ENCODE measurements around the gene PPEF1.
A peak's percentile ranks its signal among the peaks of the same experiment; 100 is the strongest.

PPEF1 gene, protein sequence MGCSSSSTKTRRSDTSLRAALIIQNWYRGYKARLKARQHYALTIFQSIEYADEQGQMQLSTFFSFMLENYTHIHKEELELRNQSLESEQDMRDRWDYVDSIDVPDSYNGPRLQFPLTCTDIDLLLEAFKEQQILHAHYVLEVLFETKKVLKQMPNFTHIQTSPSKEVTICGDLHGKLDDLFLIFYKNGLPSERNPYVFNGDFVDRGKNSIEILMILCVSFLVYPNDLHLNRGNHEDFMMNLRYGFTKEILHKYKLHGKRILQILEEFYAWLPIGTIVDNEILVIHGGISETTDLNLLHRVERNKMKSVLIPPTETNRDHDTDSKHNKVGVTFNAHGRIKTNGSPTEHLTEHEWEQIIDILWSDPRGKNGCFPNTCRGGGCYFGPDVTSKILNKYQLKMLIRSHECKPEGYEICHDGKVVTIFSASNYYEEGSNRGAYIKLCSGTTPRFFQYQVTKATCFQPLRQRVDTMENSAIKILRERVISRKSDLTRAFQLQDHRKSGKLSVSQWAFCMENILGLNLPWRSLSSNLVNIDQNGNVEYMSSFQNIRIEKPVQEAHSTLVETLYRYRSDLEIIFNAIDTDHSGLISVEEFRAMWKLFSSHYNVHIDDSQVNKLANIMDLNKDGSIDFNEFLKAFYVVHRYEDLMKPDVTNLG

DNA sequence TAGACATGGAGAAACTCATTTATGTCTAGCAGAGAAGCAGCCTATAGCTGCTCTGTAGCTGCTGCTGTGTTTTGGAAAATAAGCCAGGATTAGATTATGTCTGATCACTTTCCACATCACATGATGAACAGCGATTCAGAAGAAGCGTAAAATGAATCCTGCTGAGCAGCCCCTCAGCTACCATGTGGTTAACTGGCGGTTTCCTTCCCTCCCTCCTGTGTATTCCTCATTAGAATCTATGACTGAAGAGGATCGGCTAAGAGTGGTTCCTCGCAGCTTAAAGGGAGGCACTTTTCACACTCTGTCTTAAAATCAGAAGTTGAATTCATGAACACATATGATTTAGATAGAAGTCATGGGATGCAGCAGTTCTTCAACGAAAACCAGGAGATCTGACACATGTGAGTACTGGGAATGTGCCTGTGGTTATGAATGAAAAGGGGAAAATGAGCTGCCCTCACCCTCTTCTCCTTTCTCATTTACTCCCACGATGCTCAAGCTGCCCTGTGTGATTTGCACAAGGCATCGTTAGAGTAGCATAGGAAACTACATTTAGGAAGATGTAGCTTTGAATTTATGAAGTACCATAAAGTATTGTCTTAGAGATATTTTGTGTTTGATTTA lies at the start of gene PPEF1:
Gene PPEF1 (plus strand): TSS at position 220 of the 624 bp plus-strand sequence. CDS start 136 bp downstream, at position 356.
- DNase-seq = no peak

DNA sequence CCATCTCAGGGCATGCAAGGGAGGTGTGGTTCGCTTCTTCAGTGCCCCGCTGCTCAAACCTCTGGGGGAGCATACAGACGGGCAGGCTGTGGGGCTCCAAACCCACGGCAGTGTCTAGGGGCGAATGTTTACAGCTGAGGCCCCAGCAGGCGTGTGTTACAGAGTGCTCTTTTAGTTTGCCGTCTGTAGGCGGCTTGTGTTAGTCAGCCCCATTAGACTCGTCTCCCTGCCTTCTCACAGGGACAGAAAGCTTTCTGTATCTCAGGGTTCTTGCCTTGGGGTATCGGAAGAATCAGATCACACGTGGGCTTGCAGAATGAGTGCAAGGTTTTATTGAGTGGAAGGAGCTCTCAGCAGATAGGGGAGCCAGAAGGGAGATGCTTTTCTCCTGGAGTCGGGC lies 46.2 kb upstream of the PPEF1 start:
- DNase-seq = no peak

DNA sequence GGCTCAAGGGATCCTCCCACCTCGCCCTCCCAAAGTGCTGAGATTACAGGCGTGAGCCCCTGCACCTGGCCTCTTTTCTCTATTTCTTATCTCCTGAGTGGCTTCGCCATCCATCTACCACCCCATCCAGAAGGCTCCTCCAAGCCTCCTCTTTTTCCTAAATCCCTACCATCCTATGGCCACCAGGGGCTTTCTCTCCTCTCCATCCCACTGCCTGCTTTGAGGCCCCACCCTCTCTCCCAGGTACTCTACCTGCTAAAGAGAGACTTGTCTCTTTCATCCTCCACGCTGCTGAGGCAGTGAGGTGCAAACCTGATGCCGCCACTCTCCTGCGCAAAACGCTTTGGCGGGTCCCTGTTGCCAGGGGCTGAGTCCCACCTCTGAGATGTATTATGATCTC lies 42.5 kb upstream of the PPEF1 start:
- no peak for DNase-seq

DNA sequence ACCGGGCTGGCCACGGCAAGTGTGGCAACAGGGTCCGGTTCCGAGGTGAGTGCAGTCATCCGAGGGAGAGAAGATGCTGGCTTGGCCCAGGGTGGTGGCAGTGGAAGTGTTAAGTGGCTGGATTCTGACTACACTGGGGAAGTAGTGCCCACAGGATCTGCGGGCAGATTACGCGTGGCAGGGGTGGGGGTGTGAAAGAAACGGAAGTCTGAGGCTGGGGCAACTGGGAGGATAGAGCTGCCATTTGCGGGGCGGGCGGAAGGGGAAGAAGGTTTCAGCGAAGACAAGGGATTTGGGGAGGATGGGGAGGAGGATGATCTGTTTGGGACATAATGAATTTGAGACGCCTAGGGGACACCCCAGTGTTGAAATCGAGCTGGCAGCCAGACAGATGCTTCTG lies 40.8 kb upstream of the PPEF1 start:
- no peak for DNase-seq

DNA sequence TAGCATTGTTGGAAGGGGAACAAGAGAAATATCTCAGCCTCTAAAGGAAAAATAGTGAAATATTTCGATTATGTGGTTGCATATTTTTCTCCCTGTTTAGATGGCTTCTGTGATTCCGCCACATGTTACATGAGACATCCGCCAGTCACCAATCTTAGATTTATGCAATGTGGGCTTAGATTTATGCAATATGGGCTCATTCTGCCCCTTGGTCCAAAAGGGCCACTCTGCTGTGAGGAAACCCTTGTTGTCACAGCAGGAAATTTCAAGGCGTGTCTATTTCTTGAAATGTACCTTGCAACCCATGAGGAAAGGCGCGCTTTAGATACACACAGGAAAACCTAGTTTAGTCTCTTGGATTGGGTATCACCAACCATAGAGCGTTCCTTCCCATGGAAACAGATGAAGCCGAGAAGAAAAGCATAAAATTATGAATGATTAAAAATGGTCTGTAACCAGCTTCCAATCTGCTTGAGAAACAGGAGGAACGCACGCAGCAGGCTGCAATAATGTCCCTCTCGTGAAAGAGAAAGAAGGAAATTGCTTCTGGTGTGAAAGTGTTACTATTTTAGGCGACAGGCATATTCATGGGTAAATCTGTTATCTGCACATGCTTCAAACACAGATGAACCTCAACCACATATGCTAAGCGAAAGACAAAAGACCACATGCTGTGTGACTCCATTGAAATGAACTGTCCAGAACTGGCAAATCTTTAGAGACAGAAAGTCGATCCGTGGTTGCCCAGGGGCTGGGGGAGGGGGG lies 39.2 kb upstream of the PPEF1 start:
- no peak for DNase-seq

DNA sequence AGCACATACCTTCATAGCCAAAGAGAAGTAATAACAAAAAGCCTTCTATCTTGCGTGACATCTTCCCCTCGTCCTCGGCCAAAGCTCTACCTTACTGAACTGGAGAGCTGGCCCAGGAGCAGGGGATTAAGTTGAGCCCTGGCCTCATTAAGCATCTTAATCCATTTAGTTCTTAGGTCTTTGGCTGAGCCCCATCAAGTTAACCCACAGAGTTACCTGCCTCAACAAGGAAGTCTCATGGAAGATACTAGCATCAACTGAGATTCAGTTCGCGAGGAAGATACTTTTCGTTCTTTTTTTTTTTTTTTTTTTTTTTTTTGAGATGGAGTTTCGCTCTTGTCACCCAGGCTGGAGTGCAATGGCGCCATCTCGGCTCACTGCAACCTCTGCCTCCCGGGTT lies 35.4 kb upstream of the PPEF1 start, which contains the start of gene RS1:
Gene RS1 (minus strand): TSS at position 101 of the 400 bp plus-strand sequence. CDS start 40 bp downstream, at position 61.
- no peak for DNase-seq

DNA sequence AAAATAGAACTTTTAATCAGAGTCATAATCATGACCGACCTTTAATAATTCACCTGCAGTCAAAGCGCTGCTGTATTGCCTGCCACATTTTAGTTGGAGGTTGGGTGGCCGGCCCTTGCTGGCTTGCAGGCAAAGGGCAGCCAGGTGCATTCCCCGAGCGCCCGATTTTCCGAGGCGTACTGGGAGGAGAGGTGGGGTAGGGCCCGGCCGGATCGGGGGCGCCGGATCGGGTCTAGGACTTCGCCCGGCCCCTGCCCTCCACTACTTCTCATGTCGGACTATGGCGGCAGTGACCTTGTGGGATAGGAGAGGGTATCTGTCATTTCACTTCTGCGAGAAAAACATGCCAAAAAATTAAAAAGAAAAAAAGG lies 33.0 kb upstream of the PPEF1 start:
- peak; percentile 54 for DNase-seq

DNA sequence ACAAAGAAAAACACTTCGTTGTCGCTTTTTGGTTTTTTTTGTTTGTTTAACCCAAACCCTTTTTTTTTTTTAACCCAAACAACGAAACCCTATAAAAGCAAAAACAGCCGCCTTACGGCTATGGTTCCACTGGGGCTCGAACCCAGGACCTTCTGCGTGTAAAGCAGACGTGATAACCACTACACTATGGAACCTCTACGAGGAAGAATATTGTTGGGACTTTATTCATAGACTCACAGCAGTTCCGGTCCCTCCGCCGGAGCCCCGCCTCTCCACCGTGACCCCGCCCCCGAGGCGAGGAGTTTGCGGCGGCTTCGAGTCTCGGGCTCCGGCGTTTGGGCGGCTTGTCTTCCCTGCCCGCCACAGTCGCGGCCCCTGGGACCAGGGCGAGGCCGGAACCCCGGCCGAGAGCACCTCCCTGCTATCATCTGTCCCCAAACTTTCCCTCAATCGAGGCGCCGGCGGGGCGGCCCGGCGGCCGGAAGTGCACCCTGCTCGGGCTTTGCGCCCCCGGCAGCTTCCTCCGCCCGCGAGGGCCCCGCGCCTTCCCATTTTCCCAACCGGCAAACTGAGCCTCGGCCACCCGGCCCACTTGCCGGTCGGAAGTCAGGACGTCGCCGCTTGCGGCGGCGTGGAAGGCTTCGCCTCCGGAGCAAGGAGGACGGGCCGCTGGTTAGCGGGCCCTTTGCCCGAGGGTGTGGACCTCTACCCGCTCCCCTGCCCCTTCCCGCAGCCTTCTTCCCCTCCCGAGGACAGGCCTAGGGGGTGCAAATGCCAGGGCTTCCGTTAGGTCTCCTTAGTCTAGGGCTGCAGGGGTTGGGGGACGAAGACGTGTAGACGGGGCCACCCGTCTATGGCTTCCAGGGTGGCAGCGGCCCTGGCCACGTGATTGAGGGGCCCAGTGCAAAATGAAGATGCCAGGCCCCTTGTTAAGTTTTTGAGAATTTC lies 32.4 kb upstream of the PPEF1 start:
- DNase-seq = peak; percentile 61

DNA sequence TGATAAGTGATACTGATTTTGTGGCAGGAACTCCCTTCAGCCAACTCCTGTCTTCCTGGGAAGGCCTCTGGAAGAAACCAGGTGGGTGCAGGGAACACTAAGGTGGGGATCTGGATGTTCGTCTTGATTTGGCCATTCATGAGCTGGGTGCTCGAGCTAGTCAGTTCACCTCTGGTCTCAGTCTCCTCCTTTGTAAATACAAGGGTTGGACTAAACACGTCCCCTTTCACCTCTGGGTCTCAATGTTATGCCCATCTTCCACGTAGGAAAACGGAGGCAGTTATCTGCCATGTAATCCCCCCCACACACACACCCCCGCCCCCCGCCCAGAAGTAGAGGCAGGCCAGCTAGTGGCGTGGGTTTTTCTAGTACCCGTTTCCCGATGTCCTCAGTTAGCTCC lies 31.4 kb upstream of the PPEF1 start:
- no peak for DNase-seq

DNA sequence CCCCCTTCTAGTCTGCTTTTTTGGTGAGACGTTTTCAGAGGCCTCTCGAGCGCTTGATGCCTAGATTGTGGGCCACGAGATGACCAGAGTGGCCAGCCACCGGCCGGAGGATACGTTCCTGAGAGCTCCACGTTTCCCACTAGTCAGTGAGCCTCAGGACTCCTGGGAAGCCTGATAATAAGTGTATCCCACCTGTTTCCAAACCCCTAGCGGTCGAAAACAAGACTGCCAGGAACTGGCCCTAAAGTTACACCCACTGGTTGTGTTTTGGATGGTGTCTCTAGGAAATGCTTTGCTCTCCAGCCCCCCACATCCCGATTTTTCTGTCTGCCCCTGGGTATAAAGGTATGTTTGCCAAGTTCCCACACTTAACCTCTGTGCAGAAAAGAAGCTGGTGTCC lies 31.0 kb upstream of the PPEF1 start:
- DNase-seq = peak; percentile 43

DNA sequence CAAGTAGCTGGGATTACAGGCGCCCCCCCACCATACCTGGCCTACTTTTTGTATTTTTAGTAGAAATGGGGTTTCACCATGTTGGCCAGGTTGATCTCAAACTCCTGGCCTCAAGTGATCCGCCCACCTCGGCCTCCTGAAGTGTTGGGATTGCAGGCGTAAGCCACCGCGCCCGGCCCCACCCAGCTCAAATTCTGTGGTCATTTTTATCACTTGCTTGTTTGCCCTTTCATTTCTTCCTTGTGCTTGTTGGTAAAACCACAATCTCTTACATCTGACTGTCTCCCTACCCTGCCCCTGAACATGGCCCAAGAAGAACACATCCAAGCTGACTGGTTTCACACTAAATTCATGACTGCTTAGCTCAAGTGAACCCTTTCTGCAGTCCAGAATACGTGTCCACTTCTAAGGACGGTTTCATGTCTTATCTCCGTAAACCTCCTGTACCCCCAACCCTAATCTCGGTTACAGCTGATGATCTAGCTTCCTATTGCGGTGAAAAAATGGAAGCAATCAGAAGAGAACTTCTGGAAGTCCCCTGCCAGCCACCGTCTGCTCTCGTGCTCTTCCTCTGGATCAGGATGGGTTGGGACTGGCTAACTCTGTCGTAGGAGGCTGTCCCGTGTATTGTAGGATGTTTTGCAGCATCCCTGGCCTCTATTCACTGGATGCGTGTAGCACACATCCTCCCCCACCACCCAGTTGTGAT lies 30.1 kb upstream of the PPEF1 start:
- no peak for DNase-seq

DNA sequence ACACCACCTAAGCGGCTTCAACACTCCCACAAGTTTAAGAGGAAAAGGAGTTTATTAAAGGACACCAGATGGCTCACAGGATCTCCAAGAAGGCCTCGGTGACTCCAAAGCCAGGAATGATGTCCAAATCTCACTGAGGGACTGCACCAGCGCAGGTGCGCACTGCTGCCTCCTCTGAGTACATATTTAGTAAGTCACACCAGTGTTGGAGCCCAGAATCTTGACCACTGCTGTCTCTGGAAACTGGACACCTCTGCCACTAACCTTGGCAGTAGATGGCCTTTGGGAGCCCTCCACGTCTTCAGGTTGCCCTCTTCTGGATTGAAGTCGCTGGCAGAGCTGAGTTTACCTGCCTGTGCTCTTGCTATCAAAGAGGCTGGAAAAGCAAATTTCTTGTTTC lies 25.4 kb upstream of the PPEF1 start:
- no peak for DNase-seq

DNA sequence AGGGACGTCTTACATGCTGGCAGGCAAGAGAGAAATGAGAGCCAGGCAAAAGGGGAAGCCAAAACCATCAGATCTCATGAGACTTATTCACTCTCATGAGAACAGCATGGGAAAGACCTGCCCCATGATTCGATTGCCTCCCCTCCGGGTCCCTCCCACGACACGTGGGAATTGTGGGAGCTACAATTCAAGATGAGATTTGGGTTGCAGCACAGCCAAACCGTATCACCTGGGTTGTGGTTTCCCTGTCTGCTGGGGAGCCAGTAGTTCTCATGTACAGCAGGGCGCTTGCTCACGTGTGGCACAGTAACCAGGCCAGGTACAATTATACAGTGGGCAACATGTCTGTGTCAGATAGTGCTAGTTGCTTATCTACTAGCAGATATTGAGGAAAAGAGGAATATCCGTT lies 24.5 kb upstream of the PPEF1 start:
- DNase-seq = no peak

DNA sequence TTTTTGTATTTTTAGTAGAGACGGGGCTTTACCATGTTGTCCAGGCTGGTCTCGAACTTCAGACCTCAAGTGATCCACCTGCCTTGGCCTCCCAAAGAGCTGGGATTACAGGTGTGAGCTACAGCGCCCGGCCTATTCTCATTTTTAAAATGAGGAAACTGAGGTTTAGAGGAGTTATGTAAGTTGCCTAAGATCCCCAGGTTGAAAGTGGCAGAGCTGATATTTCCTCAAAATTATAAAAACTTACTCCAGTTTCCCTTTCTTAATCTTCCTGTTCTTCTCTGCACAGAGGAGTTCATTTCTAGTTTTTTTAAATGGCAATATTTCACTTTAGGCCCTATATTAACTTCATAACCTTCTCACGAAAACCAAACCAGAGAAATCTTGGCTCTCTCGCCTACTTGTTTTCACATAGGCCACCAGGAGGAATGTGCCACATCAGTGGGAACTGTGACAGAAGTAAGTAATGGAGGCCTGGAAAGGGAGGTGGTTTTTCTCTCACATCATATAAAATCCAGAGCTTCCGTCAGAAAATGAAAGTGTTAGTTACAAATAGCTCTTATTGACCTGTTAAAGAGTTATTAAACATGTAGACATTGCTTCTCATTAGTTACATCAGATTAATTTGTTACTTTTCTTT lies 19.5 kb upstream of the PPEF1 start:
- no peak for DNase-seq

DNA sequence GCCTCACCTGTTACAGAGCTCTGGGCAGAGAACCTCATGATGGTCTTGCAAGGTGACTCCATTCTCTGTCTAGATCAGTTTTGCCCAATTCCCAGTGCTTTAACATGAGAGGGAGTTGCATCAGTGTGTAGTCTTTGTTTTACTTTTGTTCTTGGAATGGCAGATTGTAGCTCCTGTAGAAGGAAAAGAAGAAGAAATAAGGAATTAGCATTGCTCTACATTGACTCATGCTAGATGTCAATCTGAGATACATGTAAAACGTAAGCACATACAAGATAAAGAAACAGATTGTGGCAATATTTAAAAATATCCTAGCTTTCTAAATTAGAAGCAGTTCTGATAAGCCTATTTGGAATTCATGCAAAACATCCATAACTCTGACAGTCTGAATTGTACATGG lies 16.0 kb upstream of the PPEF1 start:
- no peak for DNase-seq

DNA sequence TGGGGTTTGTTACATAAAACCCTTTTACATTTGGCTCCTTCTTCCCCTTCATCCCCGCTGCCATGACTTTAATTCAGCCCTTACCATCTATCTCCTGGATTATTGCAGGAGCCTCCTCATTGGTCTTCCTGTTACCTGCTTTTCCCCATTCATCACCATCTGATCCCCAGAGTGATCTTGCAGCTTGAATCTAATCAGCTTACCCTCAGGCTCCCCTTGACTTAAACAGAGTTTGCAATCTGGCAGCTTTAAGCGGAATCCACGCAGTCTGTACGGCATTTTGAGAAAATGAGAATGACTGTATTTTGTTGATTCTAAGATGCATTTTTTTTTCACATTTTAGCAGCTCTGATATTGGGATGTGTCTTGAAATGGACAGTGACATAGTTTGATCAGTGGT lies 14.9 kb upstream of the PPEF1 start:
- no peak for DNase-seq

DNA sequence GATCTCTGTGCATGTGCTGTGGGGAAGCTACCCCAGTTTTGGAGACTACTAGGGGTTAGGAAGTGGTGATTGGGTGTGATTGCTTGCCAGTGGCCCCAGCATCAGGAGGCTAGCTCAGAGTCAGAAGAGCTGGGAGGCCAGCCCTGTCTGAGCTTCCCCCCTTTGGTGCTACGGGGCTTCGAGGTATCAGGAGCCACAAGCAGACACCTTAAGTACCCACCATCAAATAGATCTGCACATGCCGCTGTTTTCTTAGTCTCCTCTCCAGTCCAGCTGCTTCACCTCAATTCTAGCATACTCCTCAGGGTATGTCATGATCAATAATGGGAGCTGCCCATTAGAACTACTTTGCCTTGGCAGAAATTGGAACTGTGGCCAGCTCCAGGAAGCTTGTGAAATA lies 10.8 kb upstream of the PPEF1 start:
- no peak for DNase-seq

DNA sequence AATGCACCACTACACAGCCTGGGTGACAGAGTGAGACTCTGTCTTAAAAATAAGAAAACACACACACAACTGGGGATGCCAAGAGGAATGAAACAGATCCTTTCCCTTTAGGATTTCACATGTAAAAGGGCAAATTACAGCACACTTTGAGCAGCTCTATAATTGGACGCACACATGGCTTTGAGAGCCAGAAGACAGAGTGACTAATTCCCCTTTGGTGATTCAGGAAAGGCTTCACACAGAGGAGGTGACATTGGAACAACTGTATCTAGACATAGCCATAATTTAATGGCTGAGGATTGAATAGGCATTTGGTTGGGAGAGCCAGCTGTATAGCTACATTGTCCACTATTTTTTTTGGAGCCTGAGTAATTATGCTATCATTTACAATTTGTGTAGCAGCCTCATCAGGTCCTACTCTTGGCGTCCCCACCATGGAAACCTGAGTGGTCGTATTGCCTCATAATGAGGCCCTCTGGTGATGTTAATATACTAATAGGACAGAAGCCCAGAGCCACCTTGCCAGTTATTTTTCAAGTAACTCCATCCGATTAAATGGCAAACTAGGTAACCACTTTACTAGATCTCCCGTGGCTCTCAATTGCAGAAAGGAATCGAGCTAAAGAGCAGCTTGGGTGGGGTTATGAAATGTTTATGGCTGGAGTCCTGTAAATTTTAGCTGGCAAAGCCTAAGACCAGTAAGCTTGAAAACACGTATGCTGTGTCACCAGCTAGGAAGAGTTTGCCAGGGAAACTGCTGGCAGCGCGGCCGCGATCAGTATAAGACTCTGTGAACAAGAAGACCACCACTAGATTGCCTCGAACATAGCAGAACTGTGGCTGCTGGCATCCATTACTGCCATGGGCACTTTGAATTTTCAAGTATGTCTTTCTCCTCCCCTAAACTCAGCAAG lies 8.5 kb upstream of the PPEF1 start:
- no peak for DNase-seq

DNA sequence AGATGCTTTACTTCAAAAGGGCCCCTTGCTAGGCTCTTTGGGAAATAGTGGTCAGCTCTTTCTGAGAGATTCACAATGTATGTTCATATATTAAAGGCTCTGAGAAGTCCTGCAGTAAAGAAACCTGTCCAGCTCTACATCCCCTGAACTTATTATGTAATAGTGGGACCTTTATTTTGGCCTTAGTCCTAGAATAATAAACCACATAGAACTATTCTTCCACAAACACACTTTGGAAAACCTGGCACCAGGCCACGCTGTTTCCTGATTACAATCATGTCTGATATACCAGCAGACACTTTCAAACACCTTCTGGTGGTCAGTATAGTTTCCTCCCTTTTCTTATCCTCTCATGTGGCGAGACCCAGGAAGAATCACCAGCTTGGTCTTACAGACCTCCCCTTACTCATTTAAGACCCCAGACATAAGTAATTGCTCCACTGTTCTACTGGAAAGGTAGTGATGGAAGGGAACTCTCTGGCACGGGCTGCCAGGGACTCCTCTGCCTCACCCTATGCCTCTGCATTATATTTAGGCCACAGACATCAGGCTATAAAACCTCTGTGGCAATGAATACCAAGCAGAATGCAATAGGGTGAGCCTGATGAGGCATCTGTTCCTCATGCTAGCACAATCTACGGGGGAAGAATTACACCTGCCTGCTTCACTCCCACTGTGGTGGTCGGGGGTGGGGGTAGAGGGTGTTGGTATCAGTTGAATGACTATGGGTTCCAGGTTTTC lies 5.7 kb upstream of the PPEF1 start:
- no peak for DNase-seq
